H9 (cell line): ENCODE measurements around the gene CXCL1. TPM values are rescaled to one million over a fixed set of nuclear protein-coding genes. Genes with fewer than 3 reads are reported as not detected.

ENCODE experiments used
- DNase-seq: peaks from one replicate; pipeline ENCODE4 v3.0.0-alpha.2; 2017
- H2AFZ ChIP-seq: one replicate; pipeline ENCODE4 v1.6.1; 2013; ENCODE audit warnings: mild to moderate bottlenecking, low read length, control low read depth, moderate library complexity
- H2AK5ac ChIP-seq: 2 replicates; pipeline ENCODE4 v1.6.1; 2013; ENCODE audit warnings: low read length, control low read depth, mixed read lengths; ENCODE audit not compliant: insufficient read length
- H2BK120ac ChIP-seq: one replicate; pipeline ENCODE4 v1.6.1; 2013; ENCODE audit warnings: low read depth, mild to moderate bottlenecking, low read length, control low read depth, inconsistent platforms; ENCODE audit not compliant: poor library complexity, severe bottlenecking
- H2BK12ac ChIP-seq: 2 replicates; pipeline ENCODE4 v1.6.1; 2013; ENCODE audit warnings: low read length, control low read depth, mixed read lengths, low read depth; ENCODE audit not compliant: insufficient read length
- H2BK15ac ChIP-seq: 2 replicates; pipeline ENCODE4 v1.6.1; 2013; ENCODE audit warnings: low read depth, low read length, control low read depth
- H2BK20ac ChIP-seq: one replicate; pipeline ENCODE4 v1.6.1; 2013; ENCODE audit warnings: low read depth, mild to moderate bottlenecking, low read length, control low read depth, inconsistent platforms; ENCODE audit not compliant: poor library complexity, severe bottlenecking
- H2BK5ac ChIP-seq: 2 replicates; pipeline ENCODE4 v1.6.1; 2013; ENCODE audit warnings: low read length, control low read depth, mixed read lengths; ENCODE audit not compliant: insufficient read length
- H3K14ac ChIP-seq: 2 replicates; pipeline ENCODE4 v1.6.1; 2013; ENCODE audit warnings: low read length, control low read depth; ENCODE audit not compliant: insufficient read depth
- H3K18ac ChIP-seq: 2 replicates; pipeline ENCODE4 v1.6.1; 2013; ENCODE audit warnings: low read depth, mild to moderate bottlenecking, mixed read lengths, low read length, control low read depth; ENCODE audit not compliant: insufficient read length
- H3K23ac ChIP-seq: 2 replicates; pipeline ENCODE4 v1.6.1; 2013; ENCODE audit warnings: low read length, control low read depth, mixed read lengths, low read depth; ENCODE audit not compliant: insufficient read length
- H3K23me2 ChIP-seq: 2 replicates; pipeline ENCODE4 v1.6.1; 2013; ENCODE audit warnings: low read depth, mild to moderate bottlenecking, mixed read lengths, low read length, control low read depth; ENCODE audit not compliant: insufficient read length, poor library complexity, severe bottlenecking
- H3K27ac ChIP-seq: 2 replicates; pipeline ENCODE4 v1.5.1; 2013; ENCODE audit warnings: low read length, control low read depth, mixed read lengths, low read depth; ENCODE audit not compliant: insufficient read length
- H3K27me3 ChIP-seq: 2 replicates; pipeline ENCODE4 v1.6.1; 2013; ENCODE audit warnings: low read length, control low read depth, inconsistent platforms; ENCODE audit not compliant: insufficient read depth
- H3K4ac ChIP-seq: 2 replicates; pipeline ENCODE4 v1.6.1; 2013; ENCODE audit warnings: low read depth, mild to moderate bottlenecking, control low read depth, inconsistent platforms, low read length, moderate library complexity
- H3K4me1 ChIP-seq: 2 replicates; pipeline ENCODE4 v1.6.1; 2013; ENCODE audit warnings: low read length, control low read depth, inconsistent platforms; ENCODE audit not compliant: insufficient read depth
- H3K4me2 ChIP-seq: 2 replicates; pipeline ENCODE4 v1.6.1; 2013; ENCODE audit warnings: low read length, control low read depth, mixed read lengths; ENCODE audit not compliant: insufficient read length, insufficient read depth
- H3K56ac ChIP-seq: 2 replicates; pipeline ENCODE4 v1.6.1; 2013; ENCODE audit warnings: low read depth, mild to moderate bottlenecking, mixed read lengths, low read length, control low read depth; ENCODE audit not compliant: insufficient read length
- H3K79me1 ChIP-seq: 2 replicates; pipeline ENCODE4 v1.6.1; 2013; ENCODE audit warnings: low read depth, mild to moderate bottlenecking, moderate library complexity, low read length, control low read depth, inconsistent platforms; ENCODE audit not compliant: insufficient read depth, poor library complexity, severe bottlenecking
- H3K79me2 ChIP-seq: 2 replicates; pipeline ENCODE4 v1.6.1; 2013; ENCODE audit warnings: low read length, control low read depth, inconsistent platforms; ENCODE audit not compliant: insufficient read depth
- H3K9ac ChIP-seq: 2 replicates; pipeline ENCODE4 v1.6.1; 2013; ENCODE audit warnings: low read length, control low read depth, mixed read lengths; ENCODE audit not compliant: insufficient read length; ENCODE audit errors: extremely low read depth
- H3K9me3 ChIP-seq: one replicate; pipeline ENCODE4 v1.6.1; 2013; ENCODE audit warnings: low read depth, low read length, inconsistent platforms; ENCODE audit not compliant: control insufficient read depth
- H3T11ph ChIP-seq: one replicate; pipeline ENCODE4 v1.6.1; 2013; ENCODE audit warnings: mild to moderate bottlenecking, low read length, control low read depth, inconsistent platforms
- H4K20me1 ChIP-seq: one replicate; pipeline ENCODE4 v1.6.1; 2013; ENCODE audit not compliant: control insufficient read depth, insufficient read length, insufficient read depth
- H4K5ac ChIP-seq: 2 replicates; pipeline ENCODE4 v1.6.1; 2013; ENCODE audit warnings: low read depth, mild to moderate bottlenecking, mixed read lengths, low read length, control low read depth; ENCODE audit not compliant: insufficient read length
- H4K8ac ChIP-seq: replicated peaks from 2 replicates; pipeline ENCODE4 v1.6.1; 2013; ENCODE audit warnings: low read length, control low read depth, mixed read lengths, low read depth; ENCODE audit not compliant: insufficient read length
- H4K91ac ChIP-seq: 2 replicates; pipeline ENCODE4 v1.6.1; 2013; ENCODE audit warnings: low read depth, mild to moderate bottlenecking, moderate library complexity, mixed read lengths, low read length, control low read depth; ENCODE audit not compliant: insufficient read length
- H3K27ac Mint-ChIP-seq, 3 experiments: 2 replicates in 2 of 3; 3 replicates in 1 of 3; pipeline ENCODE4 v1.8.0; 2020 to 2021; ENCODE audit warnings: mixed read lengths in 3 of 3, mild to moderate bottlenecking in 1 of 3, moderate library complexity in 1 of 3
- H3K27me3 Mint-ChIP-seq: 2 replicates; pipeline ENCODE4 v1.8.0; 2021; ENCODE audit warnings: low read depth, mild to moderate bottlenecking, moderate library complexity, mixed read lengths
- H3K36me3 Mint-ChIP-seq, 3 experiments: 2 replicates in 2 of 3; 3 replicates in 1 of 3; pipeline ENCODE4 v1.8.0; 2020 to 2021; ENCODE audit warnings: low read depth in 3 of 3, mixed read lengths in 3 of 3; ENCODE audit not compliant: insufficient read depth in 1 of 3
- H3K4me1 Mint-ChIP-seq, 2 experiments: 2 replicates each; pipeline ENCODE4 v1.8.0; 2020; ENCODE audit warnings: mixed read lengths in 2 of 2
- H3K4me3 Mint-ChIP-seq, 2 experiments: 2 replicates in 1 of 2; 3 replicates in 1 of 2; pipeline ENCODE4 v1.8.0; 2020 to 2021; ENCODE audit warnings: mild to moderate bottlenecking in 2 of 2, mixed read lengths in 2 of 2, moderate library complexity in 1 of 2
- H3K9me3 Mint-ChIP-seq, 2 experiments: 2 replicates in 1 of 2; 3 replicates in 1 of 2; pipeline ENCODE4 v1.8.0; 2020; ENCODE audit warnings: mild to moderate bottlenecking in 2 of 2, mixed read lengths in 2 of 2, moderate library complexity in 1 of 2
- WGBS: extraction: QIAGEN DNeasy Blood & Tissue Kit; methylation state at CpG from one replicate; pipeline ENCODE4 v1.1.7; 2013; ENCODE audit warnings: missing lambda C conversion rate, low lambda C conversion rate, mixed read lengths; ENCODE audit not compliant: insufficient read length; ENCODE audit errors: extremely low coverage; 5-methylcytosine and 5-hydroxymethylcytosine counted together
- total RNA-seq: library from RNA; stranded (reverse); gene quantifications from 2 replicates; pipeline ENCODE4 v1.2.1, GENCODE V29; 2021
- TF ChIP-seq, protein P1 (sequence below): fragments of 200-600 bp; sonication (generic); conservative IDR thresholded peaks from 3 replicates; pipeline ENCODE4 v1.8.0; 2021; ENCODE audit warnings: antibody characterized with exemption, mild to moderate bottlenecking

CXCL1 gene
- total RNA-seq, 1 experiment from 2014 or later = 0.20 TPM

DNA sequence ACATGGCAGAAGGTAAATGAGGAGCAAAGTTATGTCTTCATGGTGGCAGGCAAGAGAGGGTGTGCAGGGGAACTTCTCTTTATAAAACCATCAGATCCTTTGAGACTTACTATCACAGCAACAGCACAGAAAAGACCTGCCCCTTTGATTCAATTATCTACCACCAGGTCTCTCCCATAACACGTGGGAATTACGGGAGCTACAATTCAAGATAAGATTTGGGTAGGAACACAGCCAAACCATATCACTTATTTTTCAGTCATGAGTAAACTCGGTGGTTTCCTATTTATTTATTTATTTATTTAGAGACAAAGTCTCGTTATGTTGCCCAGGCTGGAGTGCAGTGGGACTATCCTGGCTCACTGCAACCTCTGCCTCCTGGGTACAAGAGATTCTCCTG is 22.1 kb downstream of the CXCL1 start:
- no peak overlapping the region for H3K18ac ChIP-seq
- no peaks in the 10 kb centered on the region for H4K20me1 ChIP-seq
- no peaks in the 10 kb centered on the region for H3K23me2 ChIP-seq
- no peak overlapping the region for H3K4me2 ChIP-seq
- no peak overlapping the region for H2BK120ac ChIP-seq
- H3K9me3 Mint-ChIP-seq = no peaks in the 10 kb centered on the region
- TF ChIP-seq, protein P1, sequence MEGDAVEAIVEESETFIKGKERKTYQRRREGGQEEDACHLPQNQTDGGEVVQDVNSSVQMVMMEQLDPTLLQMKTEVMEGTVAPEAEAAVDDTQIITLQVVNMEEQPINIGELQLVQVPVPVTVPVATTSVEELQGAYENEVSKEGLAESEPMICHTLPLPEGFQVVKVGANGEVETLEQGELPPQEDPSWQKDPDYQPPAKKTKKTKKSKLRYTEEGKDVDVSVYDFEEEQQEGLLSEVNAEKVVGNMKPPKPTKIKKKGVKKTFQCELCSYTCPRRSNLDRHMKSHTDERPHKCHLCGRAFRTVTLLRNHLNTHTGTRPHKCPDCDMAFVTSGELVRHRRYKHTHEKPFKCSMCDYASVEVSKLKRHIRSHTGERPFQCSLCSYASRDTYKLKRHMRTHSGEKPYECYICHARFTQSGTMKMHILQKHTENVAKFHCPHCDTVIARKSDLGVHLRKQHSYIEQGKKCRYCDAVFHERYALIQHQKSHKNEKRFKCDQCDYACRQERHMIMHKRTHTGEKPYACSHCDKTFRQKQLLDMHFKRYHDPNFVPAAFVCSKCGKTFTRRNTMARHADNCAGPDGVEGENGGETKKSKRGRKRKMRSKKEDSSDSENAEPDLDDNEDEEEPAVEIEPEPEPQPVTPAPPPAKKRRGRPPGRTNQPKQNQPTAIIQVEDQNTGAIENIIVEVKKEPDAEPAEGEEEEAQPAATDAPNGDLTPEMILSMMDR = no peak
- no peak overlapping the region for H3K4me3 Mint-ChIP-seq
- no peak overlapping the region for H2AFZ ChIP-seq
- H3K27ac Mint-ChIP-seq = no peak overlapping the region
- H2BK20ac ChIP-seq = no peak overlapping the region
- no peak overlapping the region for H3K56ac ChIP-seq
- DNase-seq = no peak
- H3K79me1 ChIP-seq = no peaks in the 10 kb centered on the region
- no peak overlapping the region for H4K8ac ChIP-seq
- no peaks in the 10 kb centered on the region; the same call in 1 of the 2 replicates for H3K27me3 Mint-ChIP-seq
- H3T11ph ChIP-seq = no peak overlapping the region
- H3K36me3 Mint-ChIP-seq = no peaks in the 10 kb centered on the region
- H3K9me3 ChIP-seq = no peaks in the 10 kb centered on the region
- H3K4me1 Mint-ChIP-seq = no peaks in the 10 kb centered on the region; a peak in 1 of 4 replicates
- H3K23ac ChIP-seq = no peak overlapping the region
- H3K4ac ChIP-seq = no peak overlapping the region
- no peaks in the 10 kb centered on the region for H3K79me2 ChIP-seq
- H3K14ac ChIP-seq = no peak overlapping the region
- no CpG with 5 or more reads among the region's 4 CpGs for WGBS
- no peak overlapping the region for H4K5ac ChIP-seq
- no peaks in the 10 kb centered on the region for H3K27me3 ChIP-seq
- no peak overlapping the region for H2BK15ac ChIP-seq
- H3K9ac ChIP-seq = no peak overlapping the region
- H3K4me1 ChIP-seq = no peaks in the 10 kb centered on the region
- no peak overlapping the region for H4K91ac ChIP-seq
- H3K27ac ChIP-seq = no peak overlapping the region
- H2BK5ac ChIP-seq = no peak overlapping the region
- H2BK12ac ChIP-seq = no peak overlapping the region
- no peak overlapping the region for H2AK5ac ChIP-seq
